HepG2 (cell line): ENCODE results near the gene ALDH9A1. TPM values are rescaled to one million over a fixed set of nuclear protein-coding genes. Genes with fewer than 3 reads are reported as not detected.

Source experiments
- CBX1 ChIP-seq: IDR thresholded peaks from one replicate; pipeline ENCODE4 v1.6.1; 2016; ENCODE audit warnings: antibody characterized with exemption, low read depth
- CREM ChIP-seq, 2 experiments: sonication (generic) in 1 of 2; formaldehyde crosslinking in 1 of 2; IDR thresholded peaks; 2 replicates each; pipeline versions ENCODE4 v1.4.0 to v1.6.1; 2016 to 2020; ENCODE audit warnings: antibody characterized with exemption in 1 of 2, mild to moderate bottlenecking in 1 of 2, missing genetic modification reagents in 1 of 2
- DNMT3B ChIP-seq: conservative IDR thresholded peaks from 2 replicates; pipeline ENCODE4 v1.6.1; 2016; ENCODE audit warnings: missing biosample characterization, control low read depth
- FOXA3 ChIP-seq: IDR thresholded peaks from 2 replicates; pipeline ENCODE4 v1.6.1; 2016; ENCODE audit warnings: missing genetic modification reagents, missing compliant biosample characterization
- HBP1 ChIP-seq: IDR thresholded peaks from 2 replicates; pipeline ENCODE4 v1.6.1; 2016; ENCODE audit warnings: low read depth, control low read depth
- HNRNPLL ChIP-seq: fragments of 200-400 bp; formaldehyde crosslinking; IDR thresholded peaks from 2 replicates; pipeline ENCODE4 v1.6.1; 2017; ENCODE audit warnings: mild to moderate bottlenecking, low read depth, low read length; ENCODE audit not compliant: poor library complexity, severe bottlenecking
- KDM5B ChIP-seq: sonication (generic); formaldehyde crosslinking; IDR thresholded peaks from 2 replicates; pipeline ENCODE4 v1.4.0; 2020; ENCODE audit warnings: missing genetic modification reagents, mild to moderate bottlenecking, borderline replicate concordance
- KMT2B ChIP-seq: IDR thresholded peaks from 2 replicates; pipeline ENCODE4 v1.6.1; 2016; ENCODE audit warnings: missing genetic modification reagents, missing compliant biosample characterization
- MEIS2 ChIP-seq: sonication (generic); formaldehyde crosslinking; IDR thresholded peaks from 2 replicates; pipeline ENCODE4 v1.9.0; 2021; ENCODE audit warnings: mild to moderate bottlenecking, missing genetic modification reagents
- NFYB ChIP-seq: sonication (generic); formaldehyde crosslinking; IDR thresholded peaks from 2 replicates; pipeline ENCODE4 v1.4.0; 2020; ENCODE audit warnings: missing genetic modification reagents
- SMAD1 ChIP-seq: sonication (generic); formaldehyde crosslinking; IDR thresholded peaks from 2 replicates; pipeline ENCODE4 v1.4.0; 2020; ENCODE audit warnings: missing genetic modification reagents, low read depth, mild to moderate bottlenecking, borderline replicate concordance
- SRY ChIP-seq: sonication (generic); formaldehyde crosslinking; IDR thresholded peaks from 2 replicates; pipeline ENCODE4 v1.8.0; 2022; ENCODE audit warnings: mild to moderate bottlenecking, missing genetic modification reagents
- ZFP37 ChIP-seq: sonication (generic); formaldehyde crosslinking; IDR thresholded peaks from 2 replicates; pipeline ENCODE4 v1.4.0; 2020; ENCODE audit warnings: missing genetic modification reagents, borderline replicate concordance
- ZNF207 ChIP-seq: fragments of 450-650 bp; IDR thresholded peaks from 2 replicates; pipeline ENCODE4 v1.6.1; 2016; ENCODE audit warnings: antibody characterized with exemption, borderline replicate concordance
- ZNF263 ChIP-seq: sonication (generic); formaldehyde crosslinking; IDR thresholded peaks from 2 replicates; pipeline ENCODE4 v1.4.0; 2020; ENCODE audit warnings: missing genetic modification reagents
- ZNF615 ChIP-seq: sonication (generic); formaldehyde crosslinking; IDR thresholded peaks from 2 replicates; pipeline ENCODE4 v1.5.0; 2020; ENCODE audit warnings: mild to moderate bottlenecking, missing genetic modification reagents, borderline replicate concordance
- polyA plus RNA-seq, 8 experiments: library from polyadenylated mRNA; depleted of rRNA in 3 of 8; stranded (reverse) in 7 of 8; unstranded in 1 of 8; fragments of >200 nt; fragmentation: Illumina TruSeq in 4 of 8; extraction: Trizol in 4 of 8; gene quantifications; 2 replicates each; pipeline versions ENCODE4 v1.2.1 to v1.2.3, GENCODE V29; 2011 to 2016; ENCODE audit warnings: low read depth in 4 of 8, missing spikeins in 1 of 8, mixed read lengths in 1 of 8; ENCODE audit not compliant: insufficient read depth in 1 of 8
- total RNA-seq, 5 experiments: library from RNA; depleted of rRNA; stranded (reverse); fragments of >200 nt; fragmentation: Illumina TruSeq; extraction: Trizol; gene quantifications; 2 replicates each; pipeline ENCODE4 v1.2.3, GENCODE V29; 2016; ENCODE audit warnings: low read depth in 1 of 5
- TF ChIP-seq, protein P1 (sequence below): sonication (generic); formaldehyde crosslinking; IDR thresholded peaks from 2 replicates; pipeline ENCODE4 v1.5.0; 2020; ENCODE audit warnings: mild to moderate bottlenecking, missing genetic modification reagents
- TF ChIP-seq, protein P2 (sequence below): IDR thresholded peaks from 2 replicates; pipeline ENCODE4 v1.6.1; 2016; ENCODE audit warnings: mild to moderate bottlenecking
- TF ChIP-seq, protein P3 (sequence below): sonication (generic); formaldehyde crosslinking; IDR thresholded peaks from 2 replicates; pipeline ENCODE4 v1.8.1; 2023; ENCODE audit warnings: mild to moderate bottlenecking, inconsistent platforms, moderate library complexity, missing genetic modification reagents, borderline replicate concordance
- TF ChIP-seq, protein P4 (sequence below): sonication (generic); formaldehyde crosslinking; IDR thresholded peaks from 2 replicates; pipeline ENCODE4 v1.4.0; 2020; ENCODE audit warnings: missing genetic modification reagents, mild to moderate bottlenecking, borderline replicate concordance

Gene ALDH9A1
- total and polyA plus RNA-seq, 2 of the 13 experiments (the other 11 are each of a cell fraction or from before 2014, with no cell fraction given) = 27.5 to 38.5 TPM

GRCh38 chr1:165697881-165698760 lies at the start of gene ALDH9A1 (continued):
- TF ChIP-seq, protein P1, sequence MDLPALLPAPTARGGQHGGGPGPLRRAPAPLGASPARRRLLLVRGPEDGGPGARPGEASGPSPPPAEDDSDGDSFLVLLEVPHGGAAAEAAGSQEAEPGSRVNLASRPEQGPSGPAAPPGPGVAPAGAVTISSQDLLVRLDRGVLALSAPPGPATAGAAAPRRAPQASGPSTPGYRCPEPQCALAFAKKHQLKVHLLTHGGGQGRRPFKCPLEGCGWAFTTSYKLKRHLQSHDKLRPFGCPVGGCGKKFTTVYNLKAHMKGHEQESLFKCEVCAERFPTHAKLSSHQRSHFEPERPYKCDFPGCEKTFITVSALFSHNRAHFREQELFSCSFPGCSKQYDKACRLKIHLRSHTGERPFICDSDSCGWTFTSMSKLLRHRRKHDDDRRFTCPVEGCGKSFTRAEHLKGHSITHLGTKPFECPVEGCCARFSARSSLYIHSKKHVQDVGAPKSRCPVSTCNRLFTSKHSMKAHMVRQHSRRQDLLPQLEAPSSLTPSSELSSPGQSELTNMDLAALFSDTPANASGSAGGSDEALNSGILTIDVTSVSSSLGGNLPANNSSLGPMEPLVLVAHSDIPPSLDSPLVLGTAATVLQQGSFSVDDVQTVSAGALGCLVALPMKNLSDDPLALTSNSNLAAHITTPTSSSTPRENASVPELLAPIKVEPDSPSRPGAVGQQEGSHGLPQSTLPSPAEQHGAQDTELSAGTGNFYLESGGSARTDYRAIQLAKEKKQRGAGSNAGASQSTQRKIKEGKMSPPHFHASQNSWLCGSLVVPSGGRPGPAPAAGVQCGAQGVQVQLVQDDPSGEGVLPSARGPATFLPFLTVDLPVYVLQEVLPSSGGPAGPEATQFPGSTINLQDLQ (CRISPR knock-in tag) = 0 out of 2 replicates have a peak, but pooled peaks have one; percentile 69
- TF ChIP-seq ZNF263 (CRISPR knock-in tag) (0 out of 2 replicates have a peak, but pooled peaks have one; percentile 17), NFYB (CRISPR knock-in tag) (no peak), ZNF615 (CRISPR knock-in tag) (no peak), SMAD1 (0 out of 2 replicates have a peak, but pooled peaks have one; percentile 61), CREM (IDR thresholded peaks at IDR 0.05) (no peak), CREM (CRISPR knock-in tag; IDR thresholded peaks at IDR 0.05) (peak; percentile 33; the same call in 1 of the 2 replicates), SRY (CRISPR knock-in tag) (peak; percentile 95), DNMT3B (CRISPR knock-in tag) (no peak), KDM5B (CRISPR knock-in tag) (peak; percentile 77; the same call in 1 of the 2 replicates), MEIS2 (CRISPR knock-in tag) (0 out of 2 replicates have a peak, but pooled peaks have one; percentile 54), CBX1 (peak; percentile 67), HBP1 (0 out of 2 replicates have a peak, but pooled peaks have one; percentile 36), ZFP37 (CRISPR knock-in tag) (no peak), KMT2B (CRISPR knock-in tag) (peak; percentile 76), FOXA3 (CRISPR knock-in tag) (0 out of 2 replicates have a peak, but pooled peaks have one; percentile 22), ZNF207 (no peak), HNRNPLL (peak; percentile 43)
- TF ChIP-seq, protein P2, sequence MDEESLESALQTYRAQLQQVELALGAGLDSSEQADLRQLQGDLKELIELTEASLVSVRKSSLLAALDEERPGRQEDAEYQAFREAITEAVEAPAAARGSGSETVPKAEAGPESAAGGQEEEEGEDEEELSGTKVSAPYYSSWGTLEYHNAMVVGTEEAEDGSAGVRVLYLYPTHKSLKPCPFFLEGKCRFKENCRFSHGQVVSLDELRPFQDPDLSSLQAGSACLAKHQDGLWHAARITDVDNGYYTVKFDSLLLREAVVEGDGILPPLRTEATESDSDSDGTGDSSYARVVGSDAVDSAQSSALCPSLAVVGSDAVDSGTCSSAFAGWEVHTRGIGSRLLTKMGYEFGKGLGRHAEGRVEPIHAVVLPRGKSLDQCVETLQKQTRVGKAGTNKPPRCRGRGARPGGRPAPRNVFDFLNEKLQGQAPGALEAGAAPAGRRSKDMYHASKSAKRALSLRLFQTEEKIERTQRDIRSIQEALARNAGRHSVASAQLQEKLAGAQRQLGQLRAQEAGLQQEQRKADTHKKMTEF (CRISPR knock-in tag) = peak; percentile 87; the same call in 1 of the 2 replicates
- TF ChIP-seq, protein P3, sequence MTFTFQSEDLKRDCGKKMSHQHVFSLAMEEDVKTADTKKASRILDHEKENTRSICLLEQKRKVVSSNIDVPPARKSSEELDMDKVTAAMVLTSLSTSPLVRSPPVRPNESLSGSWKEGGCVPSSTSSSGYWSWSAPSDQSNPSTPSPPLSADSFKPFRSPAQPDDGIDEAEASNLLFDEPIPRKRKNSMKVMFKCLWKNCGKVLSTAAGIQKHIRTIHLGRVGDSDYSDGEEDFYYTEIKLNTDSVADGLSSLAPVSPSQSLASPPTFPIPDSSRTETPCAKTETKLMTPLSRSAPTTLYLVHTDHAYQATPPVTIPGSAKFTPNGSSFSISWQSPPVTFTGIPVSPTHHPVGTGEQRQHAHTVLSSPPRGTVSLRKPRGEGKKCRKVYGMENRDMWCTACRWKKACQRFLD = peak; percentile 32; the same call in 1 of the 2 replicates
- TF ChIP-seq, protein P4, sequence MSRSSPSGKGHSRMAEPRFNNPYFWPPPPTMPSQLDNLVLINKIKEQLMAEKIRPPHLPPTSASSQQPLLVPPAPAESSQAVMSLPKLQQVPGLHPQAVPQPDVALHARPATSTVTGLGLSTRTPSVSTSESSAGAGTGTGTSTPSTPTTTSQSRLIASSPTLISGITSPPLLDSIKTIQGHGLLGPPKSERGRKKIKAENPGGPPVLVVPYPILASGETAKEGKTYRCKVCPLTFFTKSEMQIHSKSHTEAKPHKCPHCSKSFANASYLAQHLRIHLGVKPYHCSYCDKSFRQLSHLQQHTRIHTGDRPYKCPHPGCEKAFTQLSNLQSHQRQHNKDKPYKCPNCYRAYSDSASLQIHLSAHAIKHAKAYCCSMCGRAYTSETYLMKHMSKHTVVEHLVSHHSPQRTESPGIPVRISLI (CRISPR knock-in tag) = no peak
